Activated T-cell treated with anti-CD3 and anti-CD28 coated beads for 24 hours (primary cell): ENCODE data around the gene GATA3.
A peak's percentile ranks its signal among the peaks of the same experiment; 100 is the strongest.
"Not testable (repeated sequence)": the region's sequence is repeated elsewhere in the genome, so short reads cannot be mapped to it uniquely, and the experiment has no call there.

Experiments used
- DNase-seq: peaks from one replicate; pipeline ENCODE4 v3.0.0-alpha.2; 2020; ENCODE audit warnings: low read depth

GATA3 gene

GRCh38 chr10:8054494-8055407 is at the start of gene GATA3:
Gene GATA3, plus strand, starts transcription at chr10:8054688. Its CDS starts 968 bp downstream, at chr10:8055656.
- peak; percentile 78 for DNase-seq

GRCh38 chr10:8006274-8006999 is 48.1 kb upstream of the GATA3 start:
- no peak for DNase-seq

- no peak for DNase-seq
Measured at GRCh38 chr10:8009031-8009430, 45.5 kb upstream of the GATA3 start.

GRCh38 chr10:8013006-8013405 is 41.5 kb upstream of the GATA3 start:
- no peak for DNase-seq

- no peak for DNase-seq
Measured at GRCh38 chr10:8013619-8014018, 40.9 kb upstream of the GATA3 start.

- no peak for DNase-seq
Measured at GRCh38 chr10:8014649-8015048, 39.8 kb upstream of the GATA3 start.

GRCh38 chr10:8017277-8017676 is 37.2 kb upstream of the GATA3 start:
- DNase-seq, result no peak

- DNase-seq, result no peak
Measured at GRCh38 chr10:8023321-8023720, 31.2 kb upstream of the GATA3 start.

- no peak for DNase-seq
Measured at GRCh38 chr10:8023851-8024250, 30.6 kb upstream of the GATA3 start.

GRCh38 chr10:8026349-8027259 is 27.9 kb upstream of the GATA3 start:
- no peak for DNase-seq

- DNase-seq, result not testable (repeated sequence)
Measured at GRCh38 chr10:8031211-8031610, 23.3 kb upstream of the GATA3 start.

- DNase-seq, result no peak
Measured at GRCh38 chr10:8032558-8032957, 21.9 kb upstream of the GATA3 start.

- DNase-seq, result no peak
Measured at GRCh38 chr10:8033812-8034465, 20.5 kb upstream of the GATA3 start.

- DNase-seq, result no peak
Measured at GRCh38 chr10:8034466-8035005, 20.0 kb upstream of the GATA3 start.

- DNase-seq, result no peak
Measured at GRCh38 chr10:8035006-8035640, 19.4 kb upstream of the GATA3 start.

GRCh38 chr10:8035641-8036470 is 18.6 kb upstream of the GATA3 start:
- DNase-seq, result no peak

- no peak for DNase-seq
Measured at GRCh38 chr10:8036506-8037198, 17.8 kb upstream of the GATA3 start.

- no peak for DNase-seq
Measured at GRCh38 chr10:8037199-8037801, 17.2 kb upstream of the GATA3 start.
